WERI-Rb-1 (cell line): ENCODE measurements around the gene CCDC134.

Experiments used
- DNase-seq: peaks from one replicate; pipeline ENCODE4 v3.0.0-alpha.2; 2020
- H3K27ac ChIP-seq: fragments of 250-450 bp; sonication (Bioruptor Pico); 2 replicates; pipeline ENCODE4 v1.5.1; 2020; ENCODE audit warnings: mild to moderate bottlenecking, moderate library complexity
- H3K27me3 ChIP-seq: fragments of 250-450 bp; sonication (Bioruptor Pico); 2 replicates; pipeline ENCODE4 v1.5.1; 2021; ENCODE audit warnings: mild to moderate bottlenecking, low read depth, moderate library complexity; ENCODE audit not compliant: insufficient read depth, severe bottlenecking
- H3K36me3 ChIP-seq: fragments of 250-450 bp; sonication (Bioruptor Pico); 2 replicates; pipeline ENCODE4 v1.5.1; 2020; ENCODE audit warnings: mild to moderate bottlenecking, moderate library complexity
- H3K4me3 ChIP-seq: 2 replicates; pipeline ENCODE4 v1.5.1; 2011; ENCODE audit warnings: low read depth, mild to moderate bottlenecking, control low read depth, low read length
- H3K9me3 ChIP-seq: fragments of 250-450 bp; sonication (Bioruptor Pico); 2 replicates; pipeline ENCODE4 v1.5.1; 2021; ENCODE audit warnings: mild to moderate bottlenecking, moderate library complexity; ENCODE audit not compliant: severe bottlenecking
- TF ChIP-seq, protein P1 (sequence below): IDR thresholded peaks from 2 replicates; pipeline ENCODE4 v1.5.1; 2011; ENCODE audit warnings: low read depth, mild to moderate bottlenecking, control low read depth, inconsistent platforms, low read length

CCDC134 gene

DNA sequence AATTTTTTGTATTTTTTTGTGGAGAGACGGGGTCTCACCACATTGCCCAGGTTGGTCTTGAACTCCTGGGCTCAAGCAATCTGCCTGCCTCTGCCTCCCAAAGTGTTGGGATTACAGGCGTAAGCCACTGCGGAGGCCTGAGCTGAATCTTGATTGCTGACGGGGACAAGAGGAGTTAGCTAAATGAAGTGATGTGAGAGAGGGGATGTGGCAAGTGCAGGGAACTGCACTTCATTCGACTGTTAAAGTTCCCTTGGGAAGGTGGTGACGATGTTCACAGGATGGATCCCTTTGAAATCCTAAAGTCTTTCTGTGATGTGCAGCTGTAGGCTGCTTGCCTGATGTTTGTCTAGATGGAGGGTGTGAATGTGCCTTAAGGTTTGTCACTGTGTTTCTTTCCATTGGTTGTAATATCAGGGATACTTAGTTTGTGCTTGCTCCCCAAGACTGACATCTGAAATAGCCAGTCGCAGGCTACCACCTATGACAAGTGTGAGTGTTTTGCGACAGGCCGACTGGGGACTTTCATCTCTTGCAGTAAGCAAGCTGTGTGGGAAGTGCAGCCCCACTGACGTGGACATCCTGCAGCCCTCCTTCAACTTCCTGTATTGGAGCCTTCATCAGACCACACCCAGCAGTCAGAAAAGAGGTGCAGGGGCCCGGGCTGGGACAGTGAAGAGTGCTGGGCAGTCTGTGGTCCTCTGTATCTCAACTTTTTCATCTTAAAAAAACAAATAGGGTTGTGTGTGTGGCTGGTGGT, 19.6 kb upstream of the CCDC134 start:
- DNase-seq, result peak; percentile 23
- Histone ChIP-seq H3K27me3 (no peaks in the 10 kb centered on the region), H3K9me3 (no peaks in the 10 kb centered on the region), H3K27ac (no peak overlapping the region; the same call in 1 of the 2 replicates), H3K36me3 (no peaks in the 10 kb centered on the region), H3K4me3 (no peak overlapping the region)
- TF ChIP-seq, protein P1, sequence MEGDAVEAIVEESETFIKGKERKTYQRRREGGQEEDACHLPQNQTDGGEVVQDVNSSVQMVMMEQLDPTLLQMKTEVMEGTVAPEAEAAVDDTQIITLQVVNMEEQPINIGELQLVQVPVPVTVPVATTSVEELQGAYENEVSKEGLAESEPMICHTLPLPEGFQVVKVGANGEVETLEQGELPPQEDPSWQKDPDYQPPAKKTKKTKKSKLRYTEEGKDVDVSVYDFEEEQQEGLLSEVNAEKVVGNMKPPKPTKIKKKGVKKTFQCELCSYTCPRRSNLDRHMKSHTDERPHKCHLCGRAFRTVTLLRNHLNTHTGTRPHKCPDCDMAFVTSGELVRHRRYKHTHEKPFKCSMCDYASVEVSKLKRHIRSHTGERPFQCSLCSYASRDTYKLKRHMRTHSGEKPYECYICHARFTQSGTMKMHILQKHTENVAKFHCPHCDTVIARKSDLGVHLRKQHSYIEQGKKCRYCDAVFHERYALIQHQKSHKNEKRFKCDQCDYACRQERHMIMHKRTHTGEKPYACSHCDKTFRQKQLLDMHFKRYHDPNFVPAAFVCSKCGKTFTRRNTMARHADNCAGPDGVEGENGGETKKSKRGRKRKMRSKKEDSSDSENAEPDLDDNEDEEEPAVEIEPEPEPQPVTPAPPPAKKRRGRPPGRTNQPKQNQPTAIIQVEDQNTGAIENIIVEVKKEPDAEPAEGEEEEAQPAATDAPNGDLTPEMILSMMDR, result no peak

DNA sequence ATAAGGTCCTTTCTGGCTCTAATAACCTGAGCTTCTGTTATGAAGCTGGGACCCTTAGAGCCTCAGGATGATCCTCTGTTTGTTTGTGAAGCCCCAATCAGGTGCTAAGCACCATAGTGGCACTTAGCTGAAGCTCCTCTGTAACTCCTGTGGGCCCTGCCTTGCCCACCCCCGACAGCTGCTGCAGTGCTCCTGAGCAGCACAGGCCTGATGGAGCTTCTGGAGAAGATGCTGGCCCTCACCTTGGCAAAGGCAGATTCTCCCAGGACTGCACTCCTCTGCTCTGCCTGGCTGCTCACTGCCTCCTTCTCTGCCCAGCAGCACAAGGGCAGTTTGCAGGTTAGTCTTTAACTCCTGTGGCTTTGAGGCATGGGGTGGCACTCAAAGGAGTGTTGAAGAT, 19.0 kb upstream of the CCDC134 start:
- Histone ChIP-seq H3K27ac (no peak overlapping the region; the same call in 1 of the 2 replicates), H3K4me3 (no peak overlapping the region), H3K36me3 (no peaks in the 10 kb centered on the region), H3K9me3 (no peaks in the 10 kb centered on the region), H3K27me3 (no peaks in the 10 kb centered on the region)
- TF ChIP-seq, protein P1, result no peak
- DNase-seq, result no peak

DNA sequence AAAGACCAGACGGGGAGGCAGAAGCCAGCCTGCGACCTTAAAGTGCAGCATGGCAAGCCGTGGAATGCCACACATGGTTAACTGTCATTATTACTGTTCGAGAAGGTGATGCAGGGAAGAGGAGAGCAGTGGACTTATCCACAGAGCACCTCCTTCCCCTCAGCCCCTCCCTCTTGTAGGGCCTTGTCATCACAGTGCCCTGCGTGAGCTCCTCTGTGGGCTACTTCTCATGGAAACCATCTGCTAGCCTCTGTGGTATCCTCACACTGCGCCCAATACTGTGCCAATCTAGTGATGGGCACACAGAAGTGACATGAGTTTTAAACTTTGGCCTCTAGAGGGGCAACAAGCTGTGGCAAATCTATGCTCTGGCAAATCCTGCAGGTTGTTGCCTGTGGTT, 18.2 kb upstream of the CCDC134 start:
- H3K27ac ChIP-seq, result no peak overlapping the region

DNA sequence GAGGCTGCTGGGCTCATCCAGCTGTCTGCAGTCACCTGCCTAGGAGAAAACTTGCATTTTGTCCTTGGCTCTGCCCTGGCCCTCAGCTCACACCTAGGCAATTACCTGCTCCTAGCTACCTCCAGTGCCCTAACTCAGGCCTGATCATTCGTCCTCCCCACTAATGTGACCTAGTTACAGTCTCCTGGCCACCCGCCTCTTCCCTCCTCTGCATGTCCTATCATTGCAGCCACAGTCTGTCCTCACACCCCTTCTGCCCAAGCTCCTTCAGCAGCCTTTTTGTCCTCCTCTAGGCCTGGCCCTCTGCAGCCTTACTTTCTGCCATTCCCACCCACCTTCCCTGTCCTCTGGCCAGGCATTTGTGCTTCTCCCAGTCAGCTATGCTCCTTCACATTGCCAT, 17.7 kb upstream of the CCDC134 start:
- no peak for DNase-seq
- Histone ChIP-seq H3K4me3 (no peak overlapping the region), H3K9me3 (no peaks in the 10 kb centered on the region), H3K27me3 (no peaks in the 10 kb centered on the region), H3K36me3 (no peaks in the 10 kb centered on the region), H3K27ac (0 out of 2 replicates have a peak overlapping the region, but pooled peaks have one; percentile 7)
- TF ChIP-seq, protein P1, result no peak

More for the DNA sequence above, 18.2 kb upstream of the CCDC134 start:
- H3K27me3 ChIP-seq, result no peaks in the 10 kb centered on the region
- no peaks in the 10 kb centered on the region for H3K36me3 ChIP-seq
- peak; percentile 19 for DNase-seq
- TF ChIP-seq, protein P1, result no peak
- H3K4me3 ChIP-seq, result no peak overlapping the region
- no peaks in the 10 kb centered on the region for H3K9me3 ChIP-seq

DNA sequence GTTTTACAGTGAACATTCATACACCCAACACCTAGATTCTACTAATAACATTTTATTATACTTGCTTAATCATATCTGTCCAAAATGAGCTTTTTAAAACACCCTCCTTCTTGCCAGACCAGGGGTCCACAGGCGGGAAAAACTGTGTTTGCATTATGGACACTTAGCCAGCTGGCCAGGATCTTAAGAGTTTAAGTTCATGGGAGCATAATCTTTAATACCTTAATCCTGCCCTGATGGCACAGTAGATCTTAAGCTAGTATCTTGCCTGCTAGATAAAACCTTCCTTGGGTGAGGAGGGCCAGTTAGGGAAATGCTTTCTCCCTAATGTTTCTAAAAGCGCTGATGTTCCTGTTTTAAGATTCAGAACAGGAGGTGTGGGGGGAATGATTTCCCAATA, 13.1 kb upstream of the CCDC134 start:
- Histone ChIP-seq H3K36me3 (no peaks in the 10 kb centered on the region), H3K27me3 (no peaks in the 10 kb centered on the region), H3K9me3 (no peaks in the 10 kb centered on the region), H3K4me3 (peak overlapping the region; percentile 18; the same call in 1 of the 2 replicates), H3K27ac (peak overlapping the region; percentile 93)
- TF ChIP-seq, protein P1, result no peak
- peak; percentile 74 for DNase-seq
